GM19239 (cell line): ENCODE measurements around the gene LMBR1L.

ENCODE experiments used
- DNase-seq: peaks from one replicate; pipeline ENCODE4 v3.0.0; 2011; ENCODE audit warnings: low spot score; ENCODE audit not compliant: insufficient read length
- FAIRE-seq: peaks from 2 replicates; lab custom pipeline; 2011; peaks lifted over from hg19 to GRCh38; lab: Jason Lieb, UNC

Gene LMBR1L

GRCh38 chr12:49057888-49058287, 52.8 kb downstream of the LMBR1L start:
- no peak for FAIRE-seq
- no peak for DNase-seq

GRCh38 chr12:49055978-49056754, 54.5 kb downstream of the LMBR1L start:
- FAIRE-seq: peak; percentile 99
- peak; percentile 94 for DNase-seq

- FAIRE-seq (no peak), DNase-seq (no peak)
Observed at GRCh38 chr12:49055092-49055491, 55.6 kb downstream of the LMBR1L start.

- no peak for FAIRE-seq
Observed at GRCh38 chr12:49054524-49054923, 56.1 kb downstream of the LMBR1L start.

GRCh38 chr12:49054096-49054495, 56.6 kb downstream of the LMBR1L start:
- DNase-seq: no peak
- FAIRE-seq: no peak

More at GRCh38 chr12:49054524-49054923, 56.1 kb downstream of the LMBR1L start:
- no peak for DNase-seq

GRCh38 chr12:49052451-49053208, 58.0 kb downstream of the LMBR1L start:
- FAIRE-seq (no peak), DNase-seq (no peak)

- DNase-seq (no peak), FAIRE-seq (no peak)
Observed at GRCh38 chr12:49051777-49052438, 58.7 kb downstream of the LMBR1L start.

GRCh38 chr12:49051373-49051764, 59.3 kb downstream of the LMBR1L start:
- FAIRE-seq (no peak), DNase-seq (no peak)

GRCh38 chr12:49050507-49051372, 59.9 kb downstream of the LMBR1L start:
- DNase-seq (no peak), FAIRE-seq (no peak)

- DNase-seq (no peak), FAIRE-seq (no peak)
Observed at GRCh38 chr12:49049566-49050224, 61.0 kb downstream of the LMBR1L start.

GRCh38 chr12:49048953-49049352, 61.7 kb downstream of the LMBR1L start:
- FAIRE-seq (no peak), DNase-seq (no peak)
